ENCODE measurements around the gene CYBA. TPM values are rescaled to one million over a fixed set of nuclear protein-coding genes. Genes with fewer than 3 reads are reported as not detected.

Gene CYBA
- total and polyA plus RNA-seq, 10 of the 15 experiments (the other 5 are each of a cell fraction or from before 2014, with no cell fraction given), result 0.55 to 598 (median 258) TPM

DNA sequence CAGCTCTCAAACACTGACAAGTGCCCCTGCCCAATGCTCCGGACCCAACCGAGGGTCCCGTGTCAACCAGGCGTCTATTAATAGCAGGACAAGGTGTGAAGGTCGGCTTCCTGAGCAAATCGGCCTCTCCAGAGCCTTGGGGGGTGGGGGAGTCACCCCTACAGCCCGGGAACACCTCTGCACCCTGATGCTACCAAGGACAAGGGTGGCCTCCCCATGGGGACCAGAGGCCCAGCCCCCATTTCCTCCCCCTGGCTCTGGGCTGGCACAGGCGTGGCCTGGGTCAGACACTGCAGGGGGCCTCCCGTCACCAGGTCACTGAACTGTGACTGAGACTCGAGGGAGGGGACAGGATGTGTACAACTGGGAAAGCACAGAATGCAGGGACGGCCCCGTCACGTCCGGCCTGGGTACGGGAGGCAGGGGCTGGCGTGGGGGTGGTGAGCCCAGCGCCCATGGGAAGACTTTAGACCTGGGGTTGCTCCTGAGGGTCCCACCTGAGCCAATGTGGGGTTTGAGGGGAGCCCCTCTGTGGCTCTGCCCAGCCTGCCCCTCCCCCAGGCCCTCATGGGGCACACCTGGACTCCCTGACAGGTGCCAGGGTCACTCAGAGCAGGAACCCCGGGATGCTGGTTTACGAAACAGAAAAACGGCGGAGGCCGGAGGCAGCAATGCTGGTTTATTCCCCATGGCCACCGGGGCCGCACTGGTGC lies 579 bp upstream of the CYBA start (continued):
- TF ChIP-seq, protein P1, sequence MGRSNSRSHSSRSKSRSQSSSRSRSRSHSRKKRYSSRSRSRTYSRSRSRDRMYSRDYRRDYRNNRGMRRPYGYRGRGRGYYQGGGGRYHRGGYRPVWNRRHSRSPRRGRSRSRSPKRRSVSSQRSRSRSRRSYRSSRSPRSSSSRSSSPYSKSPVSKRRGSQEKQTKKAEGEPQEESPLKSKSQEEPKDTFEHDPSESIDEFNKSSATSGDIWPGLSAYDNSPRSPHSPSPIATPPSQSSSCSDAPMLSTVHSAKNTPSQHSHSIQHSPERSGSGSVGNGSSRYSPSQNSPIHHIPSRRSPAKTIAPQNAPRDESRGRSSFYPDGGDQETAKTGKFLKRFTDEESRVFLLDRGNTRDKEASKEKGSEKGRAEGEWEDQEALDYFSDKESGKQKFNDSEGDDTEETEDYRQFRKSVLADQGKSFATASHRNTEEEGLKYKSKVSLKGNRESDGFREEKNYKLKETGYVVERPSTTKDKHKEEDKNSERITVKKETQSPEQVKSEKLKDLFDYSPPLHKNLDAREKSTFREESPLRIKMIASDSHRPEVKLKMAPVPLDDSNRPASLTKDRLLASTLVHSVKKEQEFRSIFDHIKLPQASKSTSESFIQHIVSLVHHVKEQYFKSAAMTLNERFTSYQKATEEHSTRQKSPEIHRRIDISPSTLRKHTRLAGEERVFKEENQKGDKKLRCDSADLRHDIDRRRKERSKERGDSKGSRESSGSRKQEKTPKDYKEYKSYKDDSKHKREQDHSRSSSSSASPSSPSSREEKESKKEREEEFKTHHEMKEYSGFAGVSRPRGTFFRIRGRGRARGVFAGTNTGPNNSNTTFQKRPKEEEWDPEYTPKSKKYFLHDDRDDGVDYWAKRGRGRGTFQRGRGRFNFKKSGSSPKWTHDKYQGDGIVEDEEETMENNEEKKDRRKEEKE (IDR thresholded peaks at IDR 0.05), result no peak
- TF ChIP-seq POLR2AphosphoS5 (IDR thresholded peaks at IDR 0.05; ENCODE audit: low read length) (peak; percentile 68; the same call in 1 of the 2 replicates), NBN (IDR thresholded peaks at IDR 0.05) (peak; percentile 86; the same call in 1 of the 2 replicates), KLF5 (IDR thresholded peaks at IDR 0.05; ENCODE audit: partially characterized antibody) (peak; percentile 75), NR2C1 (IDR thresholded peaks at IDR 0.05) (peak; percentile 42; the same call in 1 of the 2 replicates), JUNB (IDR thresholded peaks at IDR 0.05) (no peak), KDM1A (IDR thresholded peaks at IDR 0.05; ENCODE audit: borderline replicate concordance) (no peak), PAX8 (IDR thresholded peaks at IDR 0.05) (peak; percentile 97; the same call in 1 of the 2 replicates), NFYA (IDR thresholded peaks at IDR 0.05; ENCODE audit: borderline replicate concordance, low read depth, low read length) (no peak), EZH2 (IDR thresholded peaks at IDR 0.05; ENCODE audit: borderline replicate concordance, control insufficient read depth, low read depth, low read length) (no peak), ZBTB4 (CRISPR knock-in tag; IDR thresholded peaks at IDR 0.05) (no peak), POLR2A (IDR thresholded peaks at IDR 0.05; ENCODE audit: low read depth, low read length) (peak; percentile 76), IRF4 (IDR thresholded peaks at IDR 0.05; ENCODE audit: low read depth, low read length) (peak; percentile 52; the same call in 1 of the 2 replicates), POU2F2 (IDR thresholded peaks at IDR 0.05; ENCODE audit: borderline replicate concordance, low read depth, low read length) (peak; percentile 48; the same call in 2 of the 3 replicates)
- TF ChIP-seq, protein P2, sequence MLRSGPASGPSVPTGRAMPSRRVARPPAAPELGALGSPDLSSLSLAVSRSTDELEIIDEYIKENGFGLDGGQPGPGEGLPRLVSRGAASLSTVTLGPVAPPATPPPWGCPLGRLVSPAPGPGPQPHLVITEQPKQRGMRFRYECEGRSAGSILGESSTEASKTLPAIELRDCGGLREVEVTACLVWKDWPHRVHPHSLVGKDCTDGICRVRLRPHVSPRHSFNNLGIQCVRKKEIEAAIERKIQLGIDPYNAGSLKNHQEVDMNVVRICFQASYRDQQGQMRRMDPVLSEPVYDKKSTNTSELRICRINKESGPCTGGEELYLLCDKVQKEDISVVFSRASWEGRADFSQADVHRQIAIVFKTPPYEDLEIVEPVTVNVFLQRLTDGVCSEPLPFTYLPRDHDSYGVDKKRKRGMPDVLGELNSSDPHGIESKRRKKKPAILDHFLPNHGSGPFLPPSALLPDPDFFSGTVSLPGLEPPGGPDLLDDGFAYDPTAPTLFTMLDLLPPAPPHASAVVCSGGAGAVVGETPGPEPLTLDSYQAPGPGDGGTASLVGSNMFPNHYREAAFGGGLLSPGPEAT (IDR thresholded peaks at IDR 0.05; ENCODE audit: low read depth), result peak; percentile 86
- TF ChIP-seq, protein P3, sequence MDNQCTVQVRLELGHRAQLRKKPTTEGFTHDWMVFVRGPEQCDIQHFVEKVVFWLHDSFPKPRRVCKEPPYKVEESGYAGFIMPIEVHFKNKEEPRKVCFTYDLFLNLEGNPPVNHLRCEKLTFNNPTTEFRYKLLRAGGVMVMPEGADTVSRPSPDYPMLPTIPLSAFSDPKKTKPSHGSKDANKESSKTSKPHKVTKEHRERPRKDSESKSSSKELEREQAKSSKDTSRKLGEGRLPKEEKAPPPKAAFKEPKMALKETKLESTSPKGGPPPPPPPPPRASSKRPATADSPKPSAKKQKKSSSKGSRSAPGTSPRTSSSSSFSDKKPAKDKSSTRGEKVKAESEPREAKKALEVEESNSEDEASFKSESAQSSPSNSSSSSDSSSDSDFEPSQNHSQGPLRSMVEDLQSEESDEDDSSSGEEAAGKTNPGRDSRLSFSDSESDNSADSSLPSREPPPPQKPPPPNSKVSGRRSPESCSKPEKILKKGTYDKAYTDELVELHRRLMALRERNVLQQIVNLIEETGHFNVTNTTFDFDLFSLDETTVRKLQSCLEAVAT (IDR thresholded peaks at IDR 0.05), result peak; percentile 64; the same call in 1 of the 2 replicates
- TF ChIP-seq, protein P4, sequence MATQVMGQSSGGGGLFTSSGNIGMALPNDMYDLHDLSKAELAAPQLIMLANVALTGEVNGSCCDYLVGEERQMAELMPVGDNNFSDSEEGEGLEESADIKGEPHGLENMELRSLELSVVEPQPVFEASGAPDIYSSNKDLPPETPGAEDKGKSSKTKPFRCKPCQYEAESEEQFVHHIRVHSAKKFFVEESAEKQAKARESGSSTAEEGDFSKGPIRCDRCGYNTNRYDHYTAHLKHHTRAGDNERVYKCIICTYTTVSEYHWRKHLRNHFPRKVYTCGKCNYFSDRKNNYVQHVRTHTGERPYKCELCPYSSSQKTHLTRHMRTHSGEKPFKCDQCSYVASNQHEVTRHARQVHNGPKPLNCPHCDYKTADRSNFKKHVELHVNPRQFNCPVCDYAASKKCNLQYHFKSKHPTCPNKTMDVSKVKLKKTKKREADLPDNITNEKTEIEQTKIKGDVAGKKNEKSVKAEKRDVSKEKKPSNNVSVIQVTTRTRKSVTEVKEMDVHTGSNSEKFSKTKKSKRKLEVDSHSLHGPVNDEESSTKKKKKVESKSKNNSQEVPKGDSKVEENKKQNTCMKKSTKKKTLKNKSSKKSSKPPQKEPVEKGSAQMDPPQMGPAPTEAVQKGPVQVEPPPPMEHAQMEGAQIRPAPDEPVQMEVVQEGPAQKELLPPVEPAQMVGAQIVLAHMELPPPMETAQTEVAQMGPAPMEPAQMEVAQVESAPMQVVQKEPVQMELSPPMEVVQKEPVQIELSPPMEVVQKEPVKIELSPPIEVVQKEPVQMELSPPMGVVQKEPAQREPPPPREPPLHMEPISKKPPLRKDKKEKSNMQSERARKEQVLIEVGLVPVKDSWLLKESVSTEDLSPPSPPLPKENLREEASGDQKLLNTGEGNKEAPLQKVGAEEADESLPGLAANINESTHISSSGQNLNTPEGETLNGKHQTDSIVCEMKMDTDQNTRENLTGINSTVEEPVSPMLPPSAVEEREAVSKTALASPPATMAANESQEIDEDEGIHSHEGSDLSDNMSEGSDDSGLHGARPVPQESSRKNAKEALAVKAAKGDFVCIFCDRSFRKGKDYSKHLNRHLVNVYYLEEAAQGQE (IDR thresholded peaks at IDR 0.05; ENCODE audit: low read depth, low read length), result peak; percentile 28; the same call in 1 of the 2 replicates

Data from GM12878 (cell line).